Measurements from ENCODE around the gene DCLRE1B. TPM values are rescaled to one million over a fixed set of nuclear protein-coding genes. Genes with fewer than 3 reads are reported as not detected.

The DCLRE1B gene
- total and polyA plus RNA-seq, 9 of the 15 experiments (the other 6 are each of a cell fraction or from before 2014, with no cell fraction given) = 10.6 to 28.8 (median 17.2) TPM

- TF ChIP-seq CREB5 (CRISPR knock-in tag; IDR thresholded peaks at IDR 0.05) = no peak
- TF ChIP-seq HNRNPLL (IDR thresholded peaks at IDR 0.05; ENCODE audit: low read depth, low read length, poor library complexity, severe bottlenecking) = no peak
- no peak for TF ChIP-seq NFE2 (IDR thresholded peaks at IDR 0.05; ENCODE audit: low read depth)
- no peak for TF ChIP-seq NCOR1 (IDR thresholded peaks at IDR 0.05)
- TF ChIP-seq MED1 (CRISPR knock-in tag; IDR thresholded peaks at IDR 0.05; ENCODE audit: borderline replicate concordance) = no peak
- TF ChIP-seq CHD4 (IDR thresholded peaks at IDR 0.05; ENCODE audit: insufficient read depth, insufficient replicate concordance, low read depth, low read length, poor library complexity, severe bottlenecking) = no peak
- no peak for TF ChIP-seq CHAMP1 (IDR thresholded peaks at IDR 0.05)
- TF ChIP-seq FOXJ3 (CRISPR knock-in tag; IDR thresholded peaks at IDR 0.05) = no peak
- no peak for TF ChIP-seq MCM3 (IDR thresholded peaks at IDR 0.05)
- no peak for TF ChIP-seq CEBPZ (IDR thresholded peaks at IDR 0.05; ENCODE audit: borderline replicate concordance, low read depth, low read length)
- TF ChIP-seq ZNF561 (CRISPR knock-in tag; conservative IDR thresholded peaks at IDR 0.05) = no peak
- no peak for TF ChIP-seq ATF1 (CRISPR knock-in tag; IDR thresholded peaks at IDR 0.05)
- no peak for TF ChIP-seq ATF1 (tag; IDR thresholded peaks at IDR 0.05)
- TF ChIP-seq ZNF766 (CRISPR knock-in tag; conservative IDR thresholded peaks at IDR 0.05) = no peak
- TF ChIP-seq SIN3A (IDR thresholded peaks at IDR 0.05; ENCODE audit: borderline replicate concordance in 2 of 2, control insufficient read depth in 1 of 2, low read depth in 2 of 2, low read length in 2 of 2) = no peak
- no peak for TF ChIP-seq E4F1 (CRISPR knock-in tag; IDR thresholded peaks at IDR 0.05; ENCODE audit: borderline replicate concordance)
Observed at GRCh38 chr1:113856401-113856790, 48.7 kb upstream of the DCLRE1B start (continued).

Data from K562 (cell line).